ENCODE measurements around the gene ZER1.
"Not testable (repeated sequence)": the region's sequence is repeated elsewhere in the genome, so short reads cannot be mapped to it uniquely, and the experiment has no call there.

GRCh38 chr9:128693738-128694137 lies 78.0 kb downstream of the ZER1 start:
- not testable (repeated sequence) for TF ChIP-seq CTCF (conservative IDR thresholded peaks at IDR 0.05 in 1 of 2, IDR thresholded peaks at IDR 0.05 in 1 of 2; ENCODE audit: extremely low read depth in 1 of 2, insufficient read depth in 1 of 2, low read depth in 1 of 2, low read length in 2 of 2); EZH2 (IDR thresholded peaks at IDR 0.05; ENCODE audit: borderline replicate concordance, low read length)

Data from mammary epithelial cell (primary cell).